Omental fat pad (tissue), 4 donors: ENCODE measurements around the gene CNNM1. TPM values are rescaled to one million over a fixed set of nuclear protein-coding genes. Genes with fewer than 3 reads are reported as not detected.

ENCODE experiments used
- ATAC-seq: fragments of 150-250 bp; one replicate; pipeline ENCODE4 v1.9.1; 2016; ENCODE audit warnings: mild to moderate bottlenecking, moderate library complexity; ENCODE audit not compliant: low FRiP score
- DNase-seq: peaks from one replicate; pipeline ENCODE4 v3.0.0-alpha.2; 2019; ENCODE audit warnings: low spot score
- total RNA-seq, 4 donors: library from RNA; depleted of rRNA; stranded (reverse); fragments of >200 nt; gene quantifications; one replicate each; pipeline ENCODE4 v1.1.0, GENCODE V29; 2016
- TF ChIP-seq, protein P1 (sequence below), 3 donors: fragments of 450-650 bp; IDR thresholded peaks; one replicate each; pipeline ENCODE4 v1.5.1; 2016 to 2017; ENCODE audit warnings: antibody characterized with exemption in 3 of 3, mild to moderate bottlenecking in 3 of 3, moderate library complexity in 2 of 3

CNNM1 gene
- total RNA-seq, 4 donors from 2014 or later, result 0.31 to 1.8 (median 0.53) TPM

DNA sequence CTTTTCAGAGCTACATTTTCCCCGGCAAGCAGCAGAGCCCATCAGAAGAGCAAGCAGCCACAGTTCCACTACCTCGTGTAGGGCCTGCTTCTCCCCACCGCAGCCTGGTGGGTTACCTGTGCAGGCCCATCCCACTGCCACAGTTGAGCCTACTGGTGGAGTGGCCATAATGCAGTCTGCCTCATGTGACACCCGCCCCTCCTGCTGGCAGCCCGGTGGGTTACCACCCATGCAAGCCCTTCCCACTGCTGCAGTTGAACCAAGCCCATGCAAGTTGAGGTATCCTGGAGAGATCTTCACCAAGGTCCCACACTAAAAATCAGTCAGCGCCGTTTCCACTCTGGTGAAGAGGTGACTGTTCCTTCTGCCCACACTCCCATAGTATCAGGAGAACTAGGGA, 32.1 kb upstream of the CNNM1 start:
- DNase-seq (no peak), ATAC-seq (no peak)
- TF ChIP-seq, protein P1, sequence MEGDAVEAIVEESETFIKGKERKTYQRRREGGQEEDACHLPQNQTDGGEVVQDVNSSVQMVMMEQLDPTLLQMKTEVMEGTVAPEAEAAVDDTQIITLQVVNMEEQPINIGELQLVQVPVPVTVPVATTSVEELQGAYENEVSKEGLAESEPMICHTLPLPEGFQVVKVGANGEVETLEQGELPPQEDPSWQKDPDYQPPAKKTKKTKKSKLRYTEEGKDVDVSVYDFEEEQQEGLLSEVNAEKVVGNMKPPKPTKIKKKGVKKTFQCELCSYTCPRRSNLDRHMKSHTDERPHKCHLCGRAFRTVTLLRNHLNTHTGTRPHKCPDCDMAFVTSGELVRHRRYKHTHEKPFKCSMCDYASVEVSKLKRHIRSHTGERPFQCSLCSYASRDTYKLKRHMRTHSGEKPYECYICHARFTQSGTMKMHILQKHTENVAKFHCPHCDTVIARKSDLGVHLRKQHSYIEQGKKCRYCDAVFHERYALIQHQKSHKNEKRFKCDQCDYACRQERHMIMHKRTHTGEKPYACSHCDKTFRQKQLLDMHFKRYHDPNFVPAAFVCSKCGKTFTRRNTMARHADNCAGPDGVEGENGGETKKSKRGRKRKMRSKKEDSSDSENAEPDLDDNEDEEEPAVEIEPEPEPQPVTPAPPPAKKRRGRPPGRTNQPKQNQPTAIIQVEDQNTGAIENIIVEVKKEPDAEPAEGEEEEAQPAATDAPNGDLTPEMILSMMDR (IDR thresholded peaks at IDR 0.05), result no peak

DNA sequence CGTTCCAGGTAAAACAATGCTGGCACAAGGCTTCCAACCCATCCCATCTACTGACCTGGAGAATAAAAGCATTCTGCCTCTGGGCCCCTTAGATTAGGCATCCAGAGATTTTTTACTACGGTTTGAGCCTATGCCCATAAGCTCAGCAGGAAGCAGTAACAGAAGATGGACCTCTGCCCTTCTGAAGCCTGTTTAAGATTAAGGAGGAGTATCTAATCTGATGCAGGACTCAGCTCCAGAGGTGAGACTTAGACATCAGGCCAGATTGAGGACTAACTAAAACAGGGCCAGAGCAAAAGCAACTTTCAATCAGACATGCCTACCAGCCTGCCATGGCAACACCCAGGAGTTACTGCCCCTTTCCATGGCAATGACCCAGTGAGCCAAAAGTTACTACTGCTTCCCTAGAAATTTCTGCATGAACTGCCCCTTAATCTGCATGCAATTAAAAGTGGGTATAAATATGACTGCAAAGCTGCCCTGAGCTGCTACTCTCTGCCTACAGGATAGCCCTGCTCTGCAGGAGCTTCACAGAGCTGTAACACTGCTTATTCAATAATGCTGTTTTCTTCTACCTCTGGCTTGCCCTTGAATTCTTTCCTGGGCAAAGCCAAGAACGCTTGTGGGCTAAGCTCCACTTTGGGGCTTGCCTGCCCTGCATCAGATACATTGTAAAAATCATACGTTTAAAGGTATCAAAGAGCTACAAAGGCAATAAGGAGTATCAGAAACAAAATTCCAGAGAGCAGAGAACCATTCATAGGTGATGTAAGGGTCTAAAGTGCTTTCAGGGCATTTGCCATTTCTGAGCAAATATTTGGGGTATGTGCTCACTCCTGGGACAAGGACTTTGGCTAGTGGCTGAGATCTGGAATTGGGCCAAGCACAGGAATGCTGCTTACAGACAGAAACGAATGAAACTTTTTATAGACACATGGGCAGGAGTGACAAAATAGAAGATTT, 25.0 kb upstream of the CNNM1 start:
- TF ChIP-seq, protein P1 (IDR thresholded peaks at IDR 0.05), result no peak
- DNase-seq, result no peak
- no peak for ATAC-seq

DNA sequence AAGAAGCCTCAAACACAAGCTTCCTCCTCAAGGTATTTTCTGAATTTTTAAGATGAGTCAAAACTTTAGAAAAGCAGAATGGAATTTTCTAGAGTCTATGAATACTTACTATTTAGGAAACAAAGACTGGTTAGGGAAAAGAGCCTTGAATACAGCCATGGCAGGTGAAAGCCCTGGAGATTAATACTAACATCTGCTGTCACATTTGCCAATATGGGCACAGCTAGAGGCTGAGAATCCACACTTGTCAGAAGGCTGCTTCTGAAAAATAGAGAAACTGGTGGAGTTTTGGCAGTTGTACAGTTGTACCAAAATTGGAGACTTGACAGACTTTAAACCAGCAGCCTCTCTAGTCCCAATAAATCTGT, 24.3 kb upstream of the CNNM1 start:
- DNase-seq (no peak), ATAC-seq (no peak)
- TF ChIP-seq, protein P1 (IDR thresholded peaks at IDR 0.05), result no peak

DNA sequence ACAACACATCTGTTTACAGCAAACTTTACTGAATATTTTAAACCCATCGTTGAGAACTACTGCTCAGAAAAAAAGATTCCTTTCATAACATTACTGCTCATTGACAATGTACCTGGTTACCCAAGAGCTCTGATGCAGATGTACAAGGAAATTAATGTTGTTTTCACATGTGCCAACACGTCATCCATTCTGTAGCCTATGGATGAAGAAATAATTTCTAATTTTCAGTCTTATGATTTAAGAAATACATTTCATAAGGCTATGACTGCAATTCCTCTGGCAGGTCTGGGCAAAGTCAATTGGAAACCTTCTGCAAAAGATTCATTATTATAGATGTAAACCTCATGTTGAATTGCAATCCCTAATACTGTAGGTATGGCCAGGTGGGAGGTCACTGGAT, 16.7 kb upstream of the CNNM1 start:
- ATAC-seq, result no peak
- no peak for DNase-seq
- TF ChIP-seq, protein P1 (IDR thresholded peaks at IDR 0.05), result no peak

DNA sequence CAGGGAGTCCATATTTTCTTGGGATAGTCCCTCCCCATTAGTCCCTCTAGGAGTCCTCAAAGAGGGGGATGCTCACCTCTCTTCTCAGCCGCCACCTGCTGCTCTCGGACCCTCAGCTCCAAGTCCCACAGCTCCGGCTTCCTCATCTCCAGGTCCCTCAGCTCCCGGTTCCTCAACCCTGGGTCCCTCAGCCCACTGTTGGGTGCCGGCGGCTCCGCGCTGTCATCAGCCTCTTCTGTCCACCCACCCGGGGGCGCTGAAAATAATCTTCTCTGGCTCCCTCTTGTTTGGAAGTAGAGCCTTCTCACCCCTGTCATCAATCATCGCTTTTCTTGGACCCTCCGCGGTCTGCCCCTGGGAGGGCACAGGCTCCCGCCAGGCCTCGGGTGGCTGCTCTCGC, 13.3 kb upstream of the CNNM1 start:
- TF ChIP-seq, protein P1 (IDR thresholded peaks at IDR 0.05), result no peak
- DNase-seq (no peak), ATAC-seq (no peak)

DNA sequence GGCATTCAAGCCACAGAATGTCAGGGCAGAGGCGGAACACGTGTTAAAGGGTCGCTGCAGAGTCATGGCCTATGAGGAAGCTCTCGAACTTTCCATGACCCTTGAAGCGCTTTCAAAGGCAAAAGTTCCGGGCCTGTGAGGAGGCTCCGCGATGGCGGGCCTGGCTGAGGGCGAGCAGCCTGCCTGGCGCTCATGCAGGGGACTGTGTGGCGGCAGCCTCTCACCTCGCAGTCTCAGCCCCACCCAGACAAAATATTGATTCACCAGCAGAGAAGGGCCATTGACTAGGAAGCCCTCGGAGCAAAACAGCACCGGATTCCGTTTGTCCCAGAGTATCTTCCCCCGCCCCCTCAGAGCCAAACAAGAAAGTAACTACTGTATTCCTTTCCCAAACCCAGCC, 12.8 kb upstream of the CNNM1 start:
- TF ChIP-seq, protein P1 (IDR thresholded peaks at IDR 0.05), result no peak
- DNase-seq, result no peak
- no peak for ATAC-seq

DNA sequence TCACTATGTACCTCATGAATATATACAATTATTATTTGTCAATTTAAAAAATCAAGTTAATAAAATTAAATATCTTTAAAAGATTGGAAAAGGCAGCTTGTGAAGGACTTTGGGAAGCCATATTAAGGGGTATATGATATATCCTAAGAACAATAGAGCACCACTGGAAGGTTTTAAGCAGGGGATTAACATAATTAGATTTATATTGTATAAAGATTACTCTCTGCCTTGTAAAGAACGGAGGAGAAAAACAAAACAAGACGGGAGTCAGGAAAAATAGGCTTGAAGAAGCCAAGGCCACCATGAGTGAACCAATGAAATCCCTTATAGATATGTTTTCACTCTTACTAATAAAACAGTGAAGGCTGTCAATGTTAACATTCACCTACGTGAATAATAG, 11.1 kb upstream of the CNNM1 start:
- TF ChIP-seq, protein P1 (IDR thresholded peaks at IDR 0.05), result no peak
- no peak for DNase-seq
- no peak for ATAC-seq
